Measurements from ENCODE around the gene MAGEF1. TPM values are rescaled to one million over a fixed set of nuclear protein-coding genes. Genes with fewer than 3 reads are reported as not detected.

Gene MAGEF1
- polyA plus RNA-seq, 4 donors = 98.6 to 110 (median 102) TPM

GRCh38 chr3:184674626-184675025, 37.2 kb downstream of the MAGEF1 start:
- DNase-seq (ENCODE audit: low read depth in 4 of 4, low spot score in 3 of 4) = no peak

- no peak for DNase-seq (ENCODE audit: low read depth in 4 of 4, low spot score in 3 of 4)
Measured at GRCh38 chr3:184672977-184673870, 38.6 kb downstream of the MAGEF1 start.

- no peak for DNase-seq (ENCODE audit: low read depth in 4 of 4, low spot score in 3 of 4)
Measured at GRCh38 chr3:184672335-184672734, 39.5 kb downstream of the MAGEF1 start.

GRCh38 chr3:184670091-184670602, 41.7 kb downstream of the MAGEF1 start:
- DNase-seq (ENCODE audit: low read depth in 4 of 4, low spot score in 3 of 4) = no peak

- no peak for DNase-seq (ENCODE audit: low read depth in 4 of 4, low spot score in 3 of 4)
Measured at GRCh38 chr3:184669578-184669977, 42.3 kb downstream of the MAGEF1 start.

GRCh38 chr3:184666442-184666841, 45.4 kb downstream of the MAGEF1 start:
- no peak for DNase-seq (ENCODE audit: low read depth in 4 of 4, low spot score in 3 of 4)

GRCh38 chr3:184665101-184665500, 46.8 kb downstream of the MAGEF1 start:
- no peak for DNase-seq (ENCODE audit: low read depth in 4 of 4, low spot score in 3 of 4)

- no peak for DNase-seq (ENCODE audit: low read depth in 4 of 4, low spot score in 3 of 4)
Measured at GRCh38 chr3:184663756-184664155, 48.1 kb downstream of the MAGEF1 start.

GRCh38 chr3:184663356-184663755, 48.5 kb downstream of the MAGEF1 start:
- DNase-seq (ENCODE audit: low read depth in 4 of 4, low spot score in 3 of 4) = no peak

- no peak for DNase-seq (ENCODE audit: low read depth in 4 of 4, low spot score in 3 of 4)
Measured at GRCh38 chr3:184662187-184662586, 49.7 kb downstream of the MAGEF1 start.

GRCh38 chr3:184660931-184661330, 50.9 kb downstream of the MAGEF1 start:
- DNase-seq (ENCODE audit: low read depth in 4 of 4, low spot score in 3 of 4) = no peak

Other genes with a start within 250 kb of the MAGEF1 start
- gene EPHB3, start 150.3 kb downstream of the MAGEF1 start, polyA plus RNA-seq (ENCODE audit: insufficient read length in 4 of 4) = 10 to 100 TPM; 27.2 to 35.0 (median 29.3) TPM
- 10 to 100 TPM; 33.9 to 42.3 (median 41.8) TPM for gene VPS8, start 100.1 kb upstream of the MAGEF1 start, polyA plus RNA-seq (ENCODE audit: insufficient read length in 4 of 4)